ENCODE results near the gene KRT37. TPM values are rescaled to one million over a fixed set of nuclear protein-coding genes. Genes with fewer than 3 reads are reported as not detected.

KRT37 gene
- total RNA-seq, 2 donors from 2014 or later: not detected

DNA sequence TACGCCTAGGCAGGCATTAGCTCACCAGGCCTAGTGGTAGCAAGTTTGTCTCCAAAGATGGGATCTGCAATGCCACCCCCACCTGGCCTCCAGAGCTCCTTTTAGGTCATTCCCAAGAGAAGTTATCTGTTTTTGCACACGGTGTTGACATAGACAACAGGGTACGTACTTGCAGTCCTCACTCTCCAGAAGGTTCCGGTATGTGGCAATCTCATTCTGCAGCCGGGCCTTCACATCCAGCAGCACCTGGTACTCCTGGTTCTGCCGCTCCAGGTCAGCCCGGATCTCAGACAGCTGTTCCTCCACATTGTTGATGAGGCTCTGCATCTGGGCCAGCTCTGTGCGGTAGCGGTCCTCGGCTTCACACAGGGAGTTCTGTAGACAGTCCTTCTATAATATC lies 17.2 kb downstream of the KRT37 start:
- H3K4me1 ChIP-seq (ENCODE audit: control insufficient read depth, insufficient read depth, low read length): no peaks in the 10 kb centered on the region
- no peaks in the 10 kb centered on the region for H3K9me3 ChIP-seq (ENCODE audit: control insufficient read depth, low read length)
- Mint-ChIP-seq H3K36me3 (ENCODE audit: low read depth) (no peaks in the 10 kb centered on the region), H3K27me3 (ENCODE audit: insufficient read depth) (peaks cover 4% of the 10 kb centered on the region), H3K4me1 (no peaks in the 10 kb centered on the region), H3K9me3 (no peaks in the 10 kb centered on the region), H3K4me3 (no peak overlapping the region), H3K27ac (no peak overlapping the region)
- no peak overlapping the region for H3K4me3 ChIP-seq (ENCODE audit: low read length)
- no peak overlapping the region for H3K9ac ChIP-seq (ENCODE audit: extremely low read depth, low read length, poor library complexity, severe bottlenecking)
- peak; percentile 29 for DNase-seq
- H3K36me3 ChIP-seq (ENCODE audit: control insufficient read depth, insufficient read depth, low read length): no peaks in the 10 kb centered on the region
- TF ChIP-seq, protein P1, sequence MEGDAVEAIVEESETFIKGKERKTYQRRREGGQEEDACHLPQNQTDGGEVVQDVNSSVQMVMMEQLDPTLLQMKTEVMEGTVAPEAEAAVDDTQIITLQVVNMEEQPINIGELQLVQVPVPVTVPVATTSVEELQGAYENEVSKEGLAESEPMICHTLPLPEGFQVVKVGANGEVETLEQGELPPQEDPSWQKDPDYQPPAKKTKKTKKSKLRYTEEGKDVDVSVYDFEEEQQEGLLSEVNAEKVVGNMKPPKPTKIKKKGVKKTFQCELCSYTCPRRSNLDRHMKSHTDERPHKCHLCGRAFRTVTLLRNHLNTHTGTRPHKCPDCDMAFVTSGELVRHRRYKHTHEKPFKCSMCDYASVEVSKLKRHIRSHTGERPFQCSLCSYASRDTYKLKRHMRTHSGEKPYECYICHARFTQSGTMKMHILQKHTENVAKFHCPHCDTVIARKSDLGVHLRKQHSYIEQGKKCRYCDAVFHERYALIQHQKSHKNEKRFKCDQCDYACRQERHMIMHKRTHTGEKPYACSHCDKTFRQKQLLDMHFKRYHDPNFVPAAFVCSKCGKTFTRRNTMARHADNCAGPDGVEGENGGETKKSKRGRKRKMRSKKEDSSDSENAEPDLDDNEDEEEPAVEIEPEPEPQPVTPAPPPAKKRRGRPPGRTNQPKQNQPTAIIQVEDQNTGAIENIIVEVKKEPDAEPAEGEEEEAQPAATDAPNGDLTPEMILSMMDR (conservative IDR thresholded peaks at IDR 0.05): no peak
- H3K27me3 ChIP-seq (ENCODE audit: control insufficient read depth, insufficient read depth, low read length, poor library complexity, severe bottlenecking): no peaks in the 10 kb centered on the region
- H3K27ac ChIP-seq (ENCODE audit: low read depth, low read length): no peak overlapping the region
- 94% methylated on average over 5 to 10 of the region's 10 CpGs for WGBS, 2 experiments (ENCODE audit: insufficient coverage in 1 of 2, insufficient read length in 1 of 2)

GRCh38 chr17:41406205-41406604 lies 18.2 kb downstream of the KRT37 start:
- Mint-ChIP-seq H3K27ac (no peak overlapping the region), H3K9me3 (no peaks in the 10 kb centered on the region), H3K27me3 (ENCODE audit: insufficient read depth) (peaks cover 5% of the 10 kb centered on the region), H3K4me1 (no peaks in the 10 kb centered on the region), H3K4me3 (no peak overlapping the region), H3K36me3 (ENCODE audit: low read depth) (no peaks in the 10 kb centered on the region)
- 70 to 80% methylated on average over 2 to 5 of the region's 5 CpGs for whole genome bisulfite sequencing, 2 experiments (ENCODE audit: insufficient coverage in 1 of 2, insufficient read length in 1 of 2)
- no peak overlapping the region for H3K27ac ChIP-seq (ENCODE audit: low read depth, low read length)
- no peaks in the 10 kb centered on the region for H3K4me1 ChIP-seq (ENCODE audit: control insufficient read depth, insufficient read depth, low read length)
- H3K36me3 ChIP-seq (ENCODE audit: control insufficient read depth, insufficient read depth, low read length): no peaks in the 10 kb centered on the region
- TF ChIP-seq, protein P1 (conservative IDR thresholded peaks at IDR 0.05): peak; percentile 41
- peak; percentile 67 for DNase-seq
- no peaks in the 10 kb centered on the region for H3K27me3 ChIP-seq (ENCODE audit: control insufficient read depth, insufficient read depth, low read length, poor library complexity, severe bottlenecking)
- no peak overlapping the region for H3K9ac ChIP-seq (ENCODE audit: extremely low read depth, low read length, poor library complexity, severe bottlenecking)
- no peak overlapping the region for H3K4me3 ChIP-seq (ENCODE audit: low read length)
- no peaks in the 10 kb centered on the region for H3K9me3 ChIP-seq (ENCODE audit: control insufficient read depth, low read length)

DNA sequence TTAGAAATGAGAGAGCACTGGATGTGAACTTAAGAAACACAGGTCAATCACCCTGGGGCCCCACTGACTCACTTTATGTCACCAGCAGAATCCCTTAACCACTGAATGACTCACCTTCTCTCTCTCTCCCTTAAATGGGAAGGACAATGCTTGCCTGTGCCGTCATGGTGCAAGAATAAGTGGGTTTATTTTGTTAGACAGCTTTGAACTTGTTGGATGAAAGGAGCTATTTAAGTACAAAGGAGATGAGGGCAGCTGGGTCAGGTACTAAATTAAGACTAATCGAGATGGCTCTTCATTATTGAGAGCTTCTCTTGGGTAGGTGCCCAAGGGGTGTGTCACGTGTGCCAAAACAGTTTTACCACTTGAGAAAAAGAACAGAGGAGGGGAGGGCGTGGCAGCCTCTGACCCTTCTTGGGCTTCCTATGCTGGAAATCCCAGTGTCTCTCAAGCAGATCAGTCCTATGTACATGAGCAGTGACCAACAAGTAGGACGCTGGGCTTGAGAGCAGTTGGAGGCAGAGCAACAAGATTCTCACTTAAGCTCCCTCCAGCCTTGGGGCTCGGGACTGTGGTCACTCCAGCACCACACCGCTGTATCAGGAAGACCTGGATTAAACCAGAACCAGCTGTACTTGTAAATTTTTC lies 20.2 kb downstream of the KRT37 start:
- Mint-ChIP-seq H3K9me3 (no peaks in the 10 kb centered on the region), H3K36me3 (ENCODE audit: low read depth) (no peaks in the 10 kb centered on the region), H3K27me3 (ENCODE audit: insufficient read depth) (peaks cover 5% of the 10 kb centered on the region), H3K4me3 (no peak overlapping the region), H3K27ac (no peak overlapping the region), H3K4me1 (no peaks in the 10 kb centered on the region)
- no peak overlapping the region for H3K9ac ChIP-seq (ENCODE audit: extremely low read depth, low read length, poor library complexity, severe bottlenecking)
- H3K27ac ChIP-seq (ENCODE audit: low read depth, low read length): no peak overlapping the region
- WGBS, 2 experiments (ENCODE audit: insufficient coverage in 1 of 2, insufficient read length in 1 of 2): 84 to 92% methylated on average over 5 to 7 of the region's 7 CpGs
- H3K4me3 ChIP-seq (ENCODE audit: low read length): no peak overlapping the region
- no peaks in the 10 kb centered on the region for H3K4me1 ChIP-seq (ENCODE audit: control insufficient read depth, insufficient read depth, low read length)
- TF ChIP-seq, protein P1 (conservative IDR thresholded peaks at IDR 0.05): no peak
- DNase-seq: peak; percentile 17
- H3K9me3 ChIP-seq (ENCODE audit: control insufficient read depth, low read length): no peaks in the 10 kb centered on the region
- no peaks in the 10 kb centered on the region for H3K36me3 ChIP-seq (ENCODE audit: control insufficient read depth, insufficient read depth, low read length)
- no peaks in the 10 kb centered on the region for H3K27me3 ChIP-seq (ENCODE audit: control insufficient read depth, insufficient read depth, low read length, poor library complexity, severe bottlenecking)

Measured in endodermal cell (in vitro differentiated cells).